Ishikawa (cell line): Measurements from ENCODE around the gene RIOX2.

Source experiments
- CEBPB ChIP-seq: IDR thresholded peaks from 2 replicates; pipeline ENCODE4 v1.6.1; 2012
- CREB1 ChIP-seq: IDR thresholded peaks from 2 replicates; pipeline ENCODE4 v1.6.1; 2012; ENCODE audit warnings: low read depth
- EGR1 ChIP-seq: IDR thresholded peaks from 2 replicates; pipeline ENCODE4 v1.6.1; 2012
- EP300 ChIP-seq: IDR thresholded peaks from 2 replicates; pipeline ENCODE4 v1.6.1; 2012; ENCODE audit warnings: borderline replicate concordance
- FOXM1 ChIP-seq: IDR thresholded peaks from 2 replicates; pipeline ENCODE4 v1.6.1; 2012; ENCODE audit warnings: low read depth, borderline replicate concordance
- TAF1 ChIP-seq: IDR thresholded peaks from 2 replicates; pipeline ENCODE4 v1.6.1; 2012; ENCODE audit warnings: low read depth, mild to moderate bottlenecking
- TEAD4 ChIP-seq: IDR thresholded peaks from 2 replicates; pipeline ENCODE4 v1.6.1; 2012
- YY1 ChIP-seq: IDR thresholded peaks from 2 replicates; pipeline ENCODE4 v1.6.1; 2012; ENCODE audit warnings: low read depth
- TF ChIP-seq, protein P1 (sequence below): IDR thresholded peaks from 2 replicates; pipeline ENCODE4 v1.6.1; 2012; ENCODE audit warnings: low read depth, mild to moderate bottlenecking
- TF ChIP-seq, protein P2 (sequence below): IDR thresholded peaks from 2 replicates; pipeline ENCODE4 v1.6.1; 2012

DNA sequence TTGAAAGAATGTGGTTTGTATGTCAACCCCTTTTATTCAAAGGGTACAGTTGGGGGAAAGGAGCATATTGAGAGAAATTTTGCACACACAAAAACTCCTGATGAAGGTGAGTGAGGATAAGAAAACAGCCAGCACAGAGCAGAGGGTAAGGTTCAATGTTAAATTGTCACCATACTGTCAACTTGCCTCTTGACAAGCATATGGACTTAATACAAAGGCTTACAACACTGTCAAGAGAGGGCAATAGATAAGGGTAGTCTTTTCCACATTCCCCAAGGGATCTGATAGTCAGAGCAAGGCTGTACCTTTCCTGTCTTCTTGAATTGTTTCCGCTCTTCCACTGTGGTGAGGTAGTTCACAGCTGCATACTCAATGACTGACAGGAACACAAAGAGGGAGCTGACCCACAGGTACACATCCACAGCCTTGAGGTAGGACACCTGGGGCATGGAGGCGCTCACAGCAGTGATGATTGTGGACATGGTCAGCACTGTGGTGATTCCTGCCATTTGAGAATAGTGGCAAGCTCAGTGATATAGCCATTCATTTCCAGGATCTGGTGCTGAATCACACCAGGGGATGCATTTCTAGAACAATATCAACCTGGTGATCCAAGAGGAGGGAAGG lies 20.4 kb upstream of the RIOX2 start:
- TF ChIP-seq TEAD4 (no peak), TAF1 (no peak), YY1 (no peak), EP300 (no peak), FOXM1 (no peak), CREB1 (no peak), CEBPB (no peak), EGR1 (no peak)
- TF ChIP-seq, protein P1, sequence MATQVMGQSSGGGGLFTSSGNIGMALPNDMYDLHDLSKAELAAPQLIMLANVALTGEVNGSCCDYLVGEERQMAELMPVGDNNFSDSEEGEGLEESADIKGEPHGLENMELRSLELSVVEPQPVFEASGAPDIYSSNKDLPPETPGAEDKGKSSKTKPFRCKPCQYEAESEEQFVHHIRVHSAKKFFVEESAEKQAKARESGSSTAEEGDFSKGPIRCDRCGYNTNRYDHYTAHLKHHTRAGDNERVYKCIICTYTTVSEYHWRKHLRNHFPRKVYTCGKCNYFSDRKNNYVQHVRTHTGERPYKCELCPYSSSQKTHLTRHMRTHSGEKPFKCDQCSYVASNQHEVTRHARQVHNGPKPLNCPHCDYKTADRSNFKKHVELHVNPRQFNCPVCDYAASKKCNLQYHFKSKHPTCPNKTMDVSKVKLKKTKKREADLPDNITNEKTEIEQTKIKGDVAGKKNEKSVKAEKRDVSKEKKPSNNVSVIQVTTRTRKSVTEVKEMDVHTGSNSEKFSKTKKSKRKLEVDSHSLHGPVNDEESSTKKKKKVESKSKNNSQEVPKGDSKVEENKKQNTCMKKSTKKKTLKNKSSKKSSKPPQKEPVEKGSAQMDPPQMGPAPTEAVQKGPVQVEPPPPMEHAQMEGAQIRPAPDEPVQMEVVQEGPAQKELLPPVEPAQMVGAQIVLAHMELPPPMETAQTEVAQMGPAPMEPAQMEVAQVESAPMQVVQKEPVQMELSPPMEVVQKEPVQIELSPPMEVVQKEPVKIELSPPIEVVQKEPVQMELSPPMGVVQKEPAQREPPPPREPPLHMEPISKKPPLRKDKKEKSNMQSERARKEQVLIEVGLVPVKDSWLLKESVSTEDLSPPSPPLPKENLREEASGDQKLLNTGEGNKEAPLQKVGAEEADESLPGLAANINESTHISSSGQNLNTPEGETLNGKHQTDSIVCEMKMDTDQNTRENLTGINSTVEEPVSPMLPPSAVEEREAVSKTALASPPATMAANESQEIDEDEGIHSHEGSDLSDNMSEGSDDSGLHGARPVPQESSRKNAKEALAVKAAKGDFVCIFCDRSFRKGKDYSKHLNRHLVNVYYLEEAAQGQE = no peak
- TF ChIP-seq, protein P2, sequence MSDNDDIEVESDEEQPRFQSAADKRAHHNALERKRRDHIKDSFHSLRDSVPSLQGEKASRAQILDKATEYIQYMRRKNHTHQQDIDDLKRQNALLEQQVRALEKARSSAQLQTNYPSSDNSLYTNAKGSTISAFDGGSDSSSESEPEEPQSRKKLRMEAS = no peak
